Caco-2 (cell line): Measurements from ENCODE around the gene ARAP1. TPM values are rescaled to one million over a fixed set of nuclear protein-coding genes. Genes with fewer than 3 reads are reported as not detected.

Source experiments
- BruUV-seq: library from RNA; stranded (reverse); fragments of 400-500 nt; replicated peaks from 2 replicates; lab custom pipeline; 2021; lab: Mats Ljungman, UMichigan
- CTCF ChIA-PET: fragments of 300-600 bp; sonication (Branson Sonifier 250); formaldehyde crosslinking; loops from one replicate; lab custom pipeline; 2022; ENCODE audit warnings: antibody characterized with exemption; lab: Charles Lee
- POLR2A ChIA-PET: fragments of 300-600 bp; sonication (Branson Sonifier 250); formaldehyde crosslinking; loops from one replicate; lab custom pipeline; 2022; ENCODE audit warnings: antibody characterized with exemption; lab: Charles Lee
- DNase-seq, 2 experiments: peaks; one replicate each; pipeline versions ENCODE4 v3.0.0 to v3.0.0-alpha.2; 2020 to 2022
- H3K27me3 ChIP-seq: replicated peaks from 2 replicates; pipeline ENCODE4 v1.6.0; 2011; ENCODE audit warnings: low read length; ENCODE audit not compliant: control insufficient read depth, insufficient read depth
- H3K36me3 ChIP-seq: 2 replicates; pipeline ENCODE4 v1.5.1; 2011; ENCODE audit warnings: low read length; ENCODE audit not compliant: control insufficient read depth, insufficient read depth
- H3K4me1 ChIP-seq: fragments of 250-450 bp; sonication (Bioruptor Pico); 2 replicates; pipeline ENCODE4 v1.5.1; 2020; ENCODE audit warnings: mild to moderate bottlenecking
- H3K4me3 ChIP-seq: 2 replicates; pipeline ENCODE4 v1.5.1; 2011; ENCODE audit warnings: low read depth, mild to moderate bottlenecking, control low read depth, low read length
- H3K9me3 ChIP-seq: fragments of 250-450 bp; sonication (Bioruptor Pico); 2 replicates; pipeline ENCODE4 v1.5.1; 2020; ENCODE audit warnings: mild to moderate bottlenecking, moderate library complexity
- H3K27ac Mint-ChIP-seq: one replicate; pipeline ENCODE4 v1.8.0; 2022; ENCODE audit warnings: mixed read lengths; ENCODE audit not compliant: unreplicated experiment
- H3K27me3 Mint-ChIP-seq: one replicate; pipeline ENCODE4 v1.8.0; 2022; ENCODE audit warnings: mixed read lengths; ENCODE audit not compliant: insufficient read depth, unreplicated experiment
- H3K36me3 Mint-ChIP-seq: one replicate; pipeline ENCODE4 v1.8.0; 2022; ENCODE audit warnings: mild to moderate bottlenecking, mixed read lengths; ENCODE audit not compliant: insufficient read depth, unreplicated experiment
- H3K4me1 Mint-ChIP-seq: one replicate; pipeline ENCODE4 v1.8.0; 2022; ENCODE audit warnings: low read depth, mixed read lengths; ENCODE audit not compliant: unreplicated experiment
- H3K4me3 Mint-ChIP-seq: one replicate; pipeline ENCODE4 v1.8.0; 2022; ENCODE audit warnings: mild to moderate bottlenecking, moderate library complexity, mixed read lengths; ENCODE audit not compliant: unreplicated experiment
- H3K9me3 Mint-ChIP-seq: one replicate; pipeline ENCODE4 v1.8.0; 2022; ENCODE audit warnings: mixed read lengths; ENCODE audit not compliant: unreplicated experiment
- intact Hi-C: fragments of 100-400 bp; cut with micrococcal nuclease; formaldehyde crosslinking; loops from one replicate; pipeline ENCODE4 v1.10.0; 2022; ENCODE audit not compliant: unreplicated experiment
- total RNA-seq: library from RNA; stranded (reverse); gene quantifications from 2 replicates; pipeline ENCODE4 v1.2.3, GENCODE V29; 2022
- TF ChIP-seq, protein P1 (sequence below), 2 experiments: fragments of 200-600 bp in 1 of 2; IDR thresholded peaks; 1 replicate in 1 of 2; 2 replicates in 1 of 2; pipeline versions ENCODE4 v1.5.1 to v1.8.0; 2011 to 2022; ENCODE audit warnings: antibody characterized with exemption in 1 of 2, control low read depth in 1 of 2, inconsistent platforms in 1 of 2, low read depth in 1 of 2, low read length in 1 of 2, mild to moderate bottlenecking in 1 of 2, moderate library complexity in 1 of 2; ENCODE audit not compliant: insufficient read depth in 1 of 2, severe bottlenecking in 1 of 2, unreplicated experiment in 1 of 2

ARAP1 gene
- total RNA-seq, 1 experiment from 2014 or later: 87.1 TPM

DNA sequence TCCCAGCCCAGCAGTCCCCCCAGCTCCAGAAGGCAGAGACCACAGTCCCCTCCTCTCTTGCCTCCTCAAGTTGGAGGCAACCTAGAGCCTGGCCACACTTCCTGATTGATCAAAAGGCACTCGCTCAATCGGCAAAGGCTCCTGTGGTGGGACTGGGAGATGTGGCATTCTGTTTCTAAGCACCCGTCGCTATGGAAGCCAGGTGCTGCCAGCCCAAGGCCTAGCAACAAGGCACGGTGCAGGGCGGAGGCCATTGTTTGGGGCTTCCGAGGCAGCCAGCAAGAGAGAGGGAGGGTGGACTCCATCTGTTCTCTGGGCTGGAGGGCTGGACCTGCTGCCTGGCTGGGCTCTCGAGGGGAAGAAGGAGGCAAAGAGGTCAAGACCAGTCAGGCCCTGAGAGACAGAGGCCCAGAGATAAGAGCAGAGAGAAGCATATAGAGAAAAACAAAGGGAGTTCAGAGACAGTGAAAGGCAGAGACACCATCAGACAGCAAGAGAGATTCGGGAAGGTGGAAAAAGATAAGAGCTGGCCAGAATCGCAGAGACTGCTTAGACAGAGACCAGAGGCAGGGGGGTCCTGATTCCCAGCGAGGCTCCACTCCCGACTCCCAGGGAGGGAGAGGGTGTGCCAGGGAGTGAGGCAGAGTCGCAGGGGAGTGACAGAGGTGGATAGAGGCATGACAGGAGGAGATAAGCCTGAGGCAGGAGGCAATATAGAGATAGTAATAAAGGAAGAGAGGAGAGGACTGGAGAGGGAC lies 99.2 kb downstream of the ARAP1 start:
- no TSS peak for BruUV-seq
- intact Hi-C loops: no loop called here
- Histone ChIP-seq H3K9me3 (no peaks in the 10 kb centered on the region), H3K36me3 (no peaks in the 10 kb centered on the region), H3K4me1 (no peaks in the 10 kb centered on the region), H3K4me3 (no peak overlapping the region), H3K27me3 (no peaks in the 10 kb centered on the region)
- ChIA-PET POLR2A (no interaction called here), CTCF (interaction anchor here (1.1 kb wide), 1 partner anchor 31 kb away, joined by 3 read pairs; no protein-coding TSS in a partner anchor)
- TF ChIP-seq, protein P1, sequence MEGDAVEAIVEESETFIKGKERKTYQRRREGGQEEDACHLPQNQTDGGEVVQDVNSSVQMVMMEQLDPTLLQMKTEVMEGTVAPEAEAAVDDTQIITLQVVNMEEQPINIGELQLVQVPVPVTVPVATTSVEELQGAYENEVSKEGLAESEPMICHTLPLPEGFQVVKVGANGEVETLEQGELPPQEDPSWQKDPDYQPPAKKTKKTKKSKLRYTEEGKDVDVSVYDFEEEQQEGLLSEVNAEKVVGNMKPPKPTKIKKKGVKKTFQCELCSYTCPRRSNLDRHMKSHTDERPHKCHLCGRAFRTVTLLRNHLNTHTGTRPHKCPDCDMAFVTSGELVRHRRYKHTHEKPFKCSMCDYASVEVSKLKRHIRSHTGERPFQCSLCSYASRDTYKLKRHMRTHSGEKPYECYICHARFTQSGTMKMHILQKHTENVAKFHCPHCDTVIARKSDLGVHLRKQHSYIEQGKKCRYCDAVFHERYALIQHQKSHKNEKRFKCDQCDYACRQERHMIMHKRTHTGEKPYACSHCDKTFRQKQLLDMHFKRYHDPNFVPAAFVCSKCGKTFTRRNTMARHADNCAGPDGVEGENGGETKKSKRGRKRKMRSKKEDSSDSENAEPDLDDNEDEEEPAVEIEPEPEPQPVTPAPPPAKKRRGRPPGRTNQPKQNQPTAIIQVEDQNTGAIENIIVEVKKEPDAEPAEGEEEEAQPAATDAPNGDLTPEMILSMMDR (IDR thresholded peaks at IDR 0.05; ENCODE audit: insufficient read depth in 1 of 2, low read depth in 1 of 2, low read length in 1 of 2, severe bottlenecking in 1 of 2, unreplicated experiment in 1 of 2): no peak
- no peak overlapping the region for H3K4me3 Mint-ChIP-seq
- no peaks in the 10 kb centered on the region for H3K9me3 Mint-ChIP-seq
- DNase-seq: no peak
- H3K27me3 Mint-ChIP-seq: peaks cover 7% of the 10 kb centered on the region
- H3K27ac Mint-ChIP-seq: no peak overlapping the region
- H3K36me3 Mint-ChIP-seq: no peaks in the 10 kb centered on the region
- no peaks in the 10 kb centered on the region for H3K4me1 Mint-ChIP-seq

DNA sequence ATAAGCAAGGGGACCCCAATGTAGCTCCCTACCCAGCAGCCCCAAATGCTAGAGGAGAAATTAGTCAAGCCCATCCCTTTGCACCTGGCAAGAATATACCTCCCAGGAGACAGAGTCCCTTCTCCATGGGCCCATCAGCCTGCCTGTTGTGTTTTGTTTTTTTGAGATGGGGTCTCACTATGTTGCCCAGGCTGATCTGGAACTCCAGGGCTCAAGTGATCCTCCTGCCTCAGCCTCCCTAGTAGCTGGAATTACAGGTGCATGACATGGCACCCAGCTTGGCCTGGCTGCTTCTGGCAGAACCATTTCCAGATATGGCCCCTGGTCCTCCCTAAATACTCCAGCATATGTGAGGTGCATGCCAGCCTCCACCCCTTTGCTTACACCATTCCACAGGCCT lies 100.1 kb downstream of the ARAP1 start:
- TF ChIP-seq, protein P1 (IDR thresholded peaks at IDR 0.05; ENCODE audit: insufficient read depth in 1 of 2, low read depth in 1 of 2, low read length in 1 of 2, severe bottlenecking in 1 of 2, unreplicated experiment in 1 of 2): no peak
- H3K27ac Mint-ChIP-seq: no peak overlapping the region
- H3K4me1 ChIP-seq: no peaks in the 10 kb centered on the region
- no peaks in the 10 kb centered on the region for H3K36me3 ChIP-seq
- no peaks in the 10 kb centered on the region for H3K36me3 Mint-ChIP-seq
- no TSS peak for BruUV-seq
- DNase-seq: no peak
- intact Hi-C loops: no loop called here
- no peaks in the 10 kb centered on the region for H3K27me3 ChIP-seq
- no peaks in the 10 kb centered on the region for H3K4me1 Mint-ChIP-seq
- ChIA-PET CTCF (interaction anchor here (1.0 kb wide), 1 partner anchor 32 kb away, joined by 6 read pairs; no protein-coding TSS in a partner anchor), POLR2A (no interaction called here)
- H3K27me3 Mint-ChIP-seq: peaks cover 7% of the 10 kb centered on the region
- no peak overlapping the region for H3K4me3 Mint-ChIP-seq
- H3K4me3 ChIP-seq: no peak overlapping the region
- no peaks in the 10 kb centered on the region for H3K9me3 ChIP-seq
- H3K9me3 Mint-ChIP-seq: no peaks in the 10 kb centered on the region

DNA sequence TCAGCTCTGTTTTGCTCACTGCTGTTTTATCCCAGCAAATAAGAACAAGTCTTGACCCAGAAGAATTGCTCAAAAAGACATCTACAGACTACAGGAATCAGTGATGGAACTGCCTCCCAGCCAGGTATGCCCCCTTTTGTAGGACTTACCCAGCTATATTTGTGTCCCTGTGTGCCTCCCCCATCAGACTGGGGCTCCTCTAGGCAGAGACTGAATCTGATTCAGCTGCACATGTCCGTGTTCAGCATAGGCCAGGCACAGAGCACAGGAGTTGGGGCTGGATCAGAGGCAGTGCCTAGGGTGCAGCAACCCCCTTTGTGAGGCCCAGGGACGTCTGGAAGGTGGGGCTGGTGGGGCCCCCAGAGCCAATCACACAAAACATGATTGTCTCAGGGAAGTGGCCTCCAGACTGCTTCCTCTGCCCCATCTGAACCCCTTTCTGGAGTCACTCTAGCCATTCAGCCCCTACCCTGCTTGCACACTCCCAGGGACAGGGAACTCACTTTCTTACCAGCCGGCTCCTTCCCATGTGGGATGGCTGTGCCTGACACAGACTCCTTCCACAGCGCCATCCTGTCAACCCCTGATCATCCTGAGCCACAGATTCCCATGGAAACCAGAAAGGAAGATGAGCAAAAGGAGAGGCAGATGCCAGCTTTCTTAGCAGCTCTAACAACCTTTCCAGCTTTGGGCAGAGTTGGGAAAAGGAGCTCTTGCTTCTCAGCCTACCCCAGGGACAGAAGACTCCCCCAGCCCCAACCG lies 102.8 kb downstream of the ARAP1 start:
- intact Hi-C loops: no loop called here
- ChIA-PET CTCF (interaction anchor here (1.3 to 2.2 kb wide), 3 partner anchors 34 to 179 kb away, joined by 4 to 10 read pairs (median 5); no protein-coding TSS in a partner anchor), POLR2A (no interaction called here)
- Mint-ChIP-seq H3K9me3 (no peaks in the 10 kb centered on the region), H3K36me3 (no peaks in the 10 kb centered on the region), H3K27ac (no peak overlapping the region), H3K27me3 (peaks cover 7% of the 10 kb centered on the region), H3K4me1 (no peaks in the 10 kb centered on the region), H3K4me3 (no peak overlapping the region)
- TF ChIP-seq, protein P1 (IDR thresholded peaks at IDR 0.05; ENCODE audit: insufficient read depth in 1 of 2, low read depth in 1 of 2, low read length in 1 of 2, severe bottlenecking in 1 of 2, unreplicated experiment in 1 of 2): no peak
- BruUV-seq: no TSS peak
- Histone ChIP-seq H3K4me1 (no peaks in the 10 kb centered on the region), H3K4me3 (no peak overlapping the region), H3K27me3 (no peaks in the 10 kb centered on the region), H3K36me3 (no peaks in the 10 kb centered on the region), H3K9me3 (no peaks in the 10 kb centered on the region)
- no peak for DNase-seq
